ENCODE results near the gene PPP1R13B. TPM values are rescaled to one million over a fixed set of nuclear protein-coding genes. Genes with fewer than 3 reads are reported as not detected.

Gene PPP1R13B
- polyA plus RNA-seq, 1 donor (not counting 4 experiments of a cell fraction or from before 2014, with no cell fraction given): 7.7 TPM

GRCh38 chr14:103697603-103698379 is 149.6 kb downstream of the PPP1R13B start:
- DNase-seq (ENCODE audit: low read depth, low spot score): no peak
- H4K20me1 ChIP-seq (ENCODE audit: control insufficient read depth, extremely low read depth, insufficient read depth, low read length): peaks cover 24% of the 10 kb centered on the region

GRCh38 chr14:103697206-103697602 is 150.2 kb downstream of the PPP1R13B start:
- Histone ChIP-seq H3K27me3 (ENCODE audit: control insufficient read depth, extremely low read depth, insufficient read depth, low read length) (no peaks in the 10 kb centered on the region), H3K4me3 (ENCODE audit: control insufficient read depth in 2 of 3, extremely low read depth in 1 of 3, insufficient read depth in 2 of 3, low read depth in 1 of 3, low read length in 3 of 3) (no peak overlapping the region), H3K4me2 (ENCODE audit: control insufficient read depth, extremely low read depth, insufficient read depth, low read depth, low read length) (no peak overlapping the region), H3K4me1 (ENCODE audit: control insufficient read depth, extremely low read depth, insufficient read depth, low read length) (peaks cover 27% of the 10 kb centered on the region), H3K27ac (ENCODE audit: control insufficient read depth, insufficient read depth, low read length) (no peak overlapping the region), H4K20me1 (ENCODE audit: control insufficient read depth, extremely low read depth, insufficient read depth, low read length) (peaks cover 28% of the 10 kb centered on the region), H3K79me2 (ENCODE audit: control insufficient read depth, insufficient read depth, low read length) (peaks cover 13% of the 10 kb centered on the region), H3K36me3 (ENCODE audit: control insufficient read depth in 2 of 2, extremely low read depth in 1 of 2, insufficient read depth in 2 of 2, low read length in 2 of 2) (peaks cover 36 to 41% of the 10 kb centered on the region in 2 experiments), H2AFZ (ENCODE audit: control insufficient read depth, low read length) (no peak overlapping the region), H3K9ac (ENCODE audit: control insufficient read depth, extremely low read depth, insufficient read depth, low read length) (no peak overlapping the region), H3K9me3 (ENCODE audit: control insufficient read depth, low read depth, low read length) (no peaks in the 10 kb centered on the region), H3K9me1 (ENCODE audit: control insufficient read depth, extremely low read depth, insufficient read depth, low read length) (no peaks in the 10 kb centered on the region)
- no peak for FAIRE-seq
- TF ChIP-seq CTCF (optimal IDR thresholded peaks at IDR 0.05 in 1 of 3, IDR thresholded peaks at IDR 0.05 in 1 of 3, conservative IDR thresholded peaks at IDR 0.05 in 1 of 3; ENCODE audit: extremely low read depth in 1 of 3, insufficient read depth in 2 of 3, low read length in 3 of 3): no peak
- no peak for TF ChIP-seq EZH2 (IDR thresholded peaks at IDR 0.05; ENCODE audit: low read length)
- no peak for DNase-seq (ENCODE audit: low read depth, low spot score)
- dilution Hi-C loops (cut with MboI; ENCODE audit: extremely low pct_ligation_motif_present, low sequenced_read_pairs): no loop called here

More at GRCh38 chr14:103697603-103698379, 149.6 kb downstream of the PPP1R13B start:
- H3K79me2 ChIP-seq (ENCODE audit: control insufficient read depth, insufficient read depth, low read length): peaks cover 13% of the 10 kb centered on the region
- no peak overlapping the region for H3K27ac ChIP-seq (ENCODE audit: control insufficient read depth, insufficient read depth, low read length)
- TF ChIP-seq CTCF (optimal IDR thresholded peaks at IDR 0.05 in 1 of 3, IDR thresholded peaks at IDR 0.05 in 1 of 3, conservative IDR thresholded peaks at IDR 0.05 in 1 of 3; ENCODE audit: extremely low read depth in 1 of 3, insufficient read depth in 2 of 3, low read length in 3 of 3): no peak
- no peak for TF ChIP-seq EZH2 (IDR thresholded peaks at IDR 0.05; ENCODE audit: low read length)
- H3K4me3 ChIP-seq (ENCODE audit: control insufficient read depth in 2 of 3, extremely low read depth in 1 of 3, insufficient read depth in 2 of 3, low read depth in 1 of 3, low read length in 3 of 3): no peak overlapping the region
- FAIRE-seq: no peak
- no peak overlapping the region for H3K4me2 ChIP-seq (ENCODE audit: control insufficient read depth, extremely low read depth, insufficient read depth, low read depth, low read length)
- H2AFZ ChIP-seq (ENCODE audit: control insufficient read depth, low read length): no peak overlapping the region
- H3K9me3 ChIP-seq (ENCODE audit: control insufficient read depth, low read depth, low read length): no peaks in the 10 kb centered on the region
- no peak overlapping the region for H3K9ac ChIP-seq (ENCODE audit: control insufficient read depth, extremely low read depth, insufficient read depth, low read length)
- peaks cover 41 to 42% of the 10 kb centered on the region in 2 experiments for H3K36me3 ChIP-seq (ENCODE audit: control insufficient read depth in 2 of 2, extremely low read depth in 1 of 2, insufficient read depth in 2 of 2, low read length in 2 of 2)
- H3K27me3 ChIP-seq (ENCODE audit: control insufficient read depth, extremely low read depth, insufficient read depth, low read length): no peaks in the 10 kb centered on the region
- H3K4me1 ChIP-seq (ENCODE audit: control insufficient read depth, extremely low read depth, insufficient read depth, low read length): peaks cover 26% of the 10 kb centered on the region
- no peaks in the 10 kb centered on the region for H3K9me1 ChIP-seq (ENCODE audit: control insufficient read depth, extremely low read depth, insufficient read depth, low read length)
- dilution Hi-C loops (cut with MboI; ENCODE audit: extremely low pct_ligation_motif_present, low sequenced_read_pairs): no loop called here
